WTC11 (cell line): Measurements from ENCODE around the gene CAMK2A. TPM values are rescaled to one million over a fixed set of nuclear protein-coding genes. Genes with fewer than 3 reads are reported as not detected.

Experiments used
- ATAC-seq: fragments of 200-7000 bp; cut with Tn5 transposase; 2 replicates; pipeline ENCODE4 v1.10.0; 2021; ENCODE audit warnings: mild to moderate bottlenecking, moderate library complexity
- CTCF ChIA-PET: fragments of 300-600 bp; sonication (Branson Sonifier 250); formaldehyde crosslinking; loops from one replicate; lab custom pipeline; 2021; ENCODE audit warnings: antibody characterized with exemption; lab: Charles Lee
- POLR2A ChIA-PET: fragments of 350-600 bp; sonication (Branson Sonifier 250); formaldehyde crosslinking; loops from one replicate; lab custom pipeline; 2021; ENCODE audit warnings: antibody characterized with exemption; lab: Charles Lee
- DNase-seq: peaks from one replicate; pipeline ENCODE4 v3.0.0; 2021; ENCODE audit warnings: low spot score
- H3K27ac Mint-ChIP-seq: 2 replicates; pipeline ENCODE4 v1.8.0; 2021; ENCODE audit warnings: mixed read lengths
- H3K27me3 Mint-ChIP-seq: 2 replicates; pipeline ENCODE4 v1.8.0; 2021; ENCODE audit warnings: low read depth, mild to moderate bottlenecking, moderate library complexity, mixed read lengths
- H3K36me3 Mint-ChIP-seq: 2 replicates; pipeline ENCODE4 v1.8.0; 2021; ENCODE audit warnings: mixed read lengths
- H3K4me1 Mint-ChIP-seq: 2 replicates; pipeline ENCODE4 v1.8.0; 2022; ENCODE audit warnings: mixed read lengths
- H3K4me3 Mint-ChIP-seq: 2 replicates; pipeline ENCODE4 v1.8.0; 2021; ENCODE audit warnings: mild to moderate bottlenecking, moderate library complexity, mixed read lengths
- H3K9me3 Mint-ChIP-seq: 2 replicates; pipeline ENCODE4 v1.8.0; 2021; ENCODE audit warnings: mixed read lengths
- ATF2 ChIP-seq: sonication (generic); formaldehyde crosslinking; IDR thresholded peaks from 2 replicates; pipeline ENCODE4 v1.8.1; 2022; ENCODE audit warnings: low read depth, missing genetic modification reagents, borderline replicate concordance
- ATF3 ChIP-seq: sonication (generic); formaldehyde crosslinking; conservative IDR thresholded peaks from 2 replicates; pipeline ENCODE4 v1.8.1; 2022; ENCODE audit warnings: mild to moderate bottlenecking, missing genetic modification reagents
- ATF6 ChIP-seq: sonication (generic); formaldehyde crosslinking; IDR thresholded peaks from 2 replicates; pipeline ENCODE4 v1.8.1; 2023; ENCODE audit warnings: mild to moderate bottlenecking, missing genetic modification reagents
- CREM ChIP-seq: sonication (generic); formaldehyde crosslinking; IDR thresholded peaks from 2 replicates; pipeline ENCODE4 v1.8.1; 2022; ENCODE audit warnings: mild to moderate bottlenecking, missing genetic modification reagents, moderate library complexity
- CTCF ChIP-seq: fragments of 200-600 bp; IDR thresholded peaks from 2 replicates; pipeline ENCODE4 v1.8.0; 2022; ENCODE audit warnings: antibody characterized with exemption
- EMX1 ChIP-seq: fragments of 250-450 bp; sonication (Bioruptor Pico); IDR thresholded peaks from 2 replicates; pipeline ENCODE4 v1.8.0; 2021; ENCODE audit warnings: mild to moderate bottlenecking
- FOXP1 ChIP-seq: sonication (generic); formaldehyde crosslinking; IDR thresholded peaks from 2 replicates; pipeline ENCODE4 v1.8.0; 2022; ENCODE audit warnings: missing genetic modification reagents, mild to moderate bottlenecking, moderate library complexity, borderline replicate concordance
- GABPB1 ChIP-seq: sonication (generic); formaldehyde crosslinking; IDR thresholded peaks from 2 replicates; pipeline ENCODE4 v1.8.1; 2023; ENCODE audit warnings: mild to moderate bottlenecking, missing genetic modification reagents
- GTF2I ChIP-seq: fragments of 250-450 bp; sonication (Bioruptor Pico); conservative IDR thresholded peaks from 2 replicates; pipeline ENCODE4 v1.4.0; 2021; ENCODE audit warnings: mild to moderate bottlenecking
- HMGXB4 ChIP-seq: sonication (generic); formaldehyde crosslinking; IDR thresholded peaks from 2 replicates; pipeline ENCODE4 v1.8.1; 2023; ENCODE audit warnings: mild to moderate bottlenecking, moderate library complexity, missing genetic modification reagents
- MXD4 ChIP-seq: fragments of 250-450 bp; sonication (Bioruptor Pico); IDR thresholded peaks from 2 replicates; pipeline ENCODE4 v1.8.0; 2021; ENCODE audit warnings: mild to moderate bottlenecking, moderate library complexity, borderline replicate concordance
- NR3C1 ChIP-seq: sonication (generic); formaldehyde crosslinking; conservative IDR thresholded peaks from 2 replicates; pipeline ENCODE4 v1.8.1; 2023; ENCODE audit warnings: low read depth, mild to moderate bottlenecking, missing genetic modification reagents
- OVOL2 ChIP-seq: fragments of 250-450 bp; sonication (Bioruptor Pico); IDR thresholded peaks from 2 replicates; pipeline ENCODE4 v1.9.0; 2021; ENCODE audit warnings: mild to moderate bottlenecking, borderline replicate concordance
- PRDM15 ChIP-seq: sonication (generic); formaldehyde crosslinking; IDR thresholded peaks from 2 replicates; pipeline ENCODE4 v1.8.0; 2022; ENCODE audit warnings: missing genetic modification reagents
- RELA ChIP-seq: sonication (generic); formaldehyde crosslinking; IDR thresholded peaks from 2 replicates; pipeline ENCODE4 v1.8.1; 2022; ENCODE audit warnings: missing genetic modification reagents, mild to moderate bottlenecking, borderline replicate concordance
- SMAD4 ChIP-seq: sonication (generic); formaldehyde crosslinking; IDR thresholded peaks from 2 replicates; pipeline ENCODE4 v1.8.0; 2022; ENCODE audit warnings: mild to moderate bottlenecking, missing genetic modification reagents
- TP53 ChIP-seq: sonication (generic); formaldehyde crosslinking; IDR thresholded peaks from 2 replicates; pipeline ENCODE4 v1.8.1; 2023; ENCODE audit warnings: mild to moderate bottlenecking, missing genetic modification reagents
- USF2 ChIP-seq: sonication (generic); formaldehyde crosslinking; IDR thresholded peaks from 2 replicates; pipeline ENCODE4 v1.8.1; 2023; ENCODE audit warnings: mild to moderate bottlenecking, missing genetic modification reagents, moderate library complexity
- ZNF121 ChIP-seq: sonication (generic); formaldehyde crosslinking; IDR thresholded peaks from 2 replicates; pipeline ENCODE4 v1.8.0; 2023; ENCODE audit warnings: missing genetic modification reagents
- ZNF219 ChIP-seq: sonication (generic); formaldehyde crosslinking; IDR thresholded peaks from 2 replicates; pipeline ENCODE4 v1.8.0; 2023; ENCODE audit warnings: missing genetic modification reagents, mild to moderate bottlenecking, borderline replicate concordance
- ZNF232 ChIP-seq: sonication (generic); formaldehyde crosslinking; IDR thresholded peaks from 2 replicates; pipeline ENCODE4 v1.8.0; 2022; ENCODE audit warnings: mild to moderate bottlenecking, missing genetic modification reagents
- ZNF263 ChIP-seq: sonication (generic); formaldehyde crosslinking; IDR thresholded peaks from 2 replicates; pipeline ENCODE4 v1.8.1; 2022; ENCODE audit warnings: low read depth, mild to moderate bottlenecking, moderate library complexity, missing genetic modification reagents
- ZNF423 ChIP-seq: fragments of 250-450 bp; sonication (Bioruptor Pico); IDR thresholded peaks from 2 replicates; pipeline ENCODE4 v2.1.2; 2022; ENCODE audit warnings: mild to moderate bottlenecking, moderate library complexity
- total RNA-seq: library from RNA; stranded (reverse); gene quantifications from 3 replicates; pipeline ENCODE4 v1.2.3, GENCODE V29; 2021

Gene CAMK2A
- total RNA-seq, 1 experiment from 2014 or later: 0.13 TPM

- TF ChIP-seq ZNF232 (no peak), GTF2I (CRISPR knock-in tag) (no peak), EMX1 (CRISPR knock-in tag) (no peak), ZNF121 (no peak), NR3C1 (no peak)
- TF ChIP-seq, all 79 proteins: peak for 0
Measured at GRCh38 chr5:150261231-150261630, 28.3 kb downstream of the CAMK2A start (continued).

GRCh38 chr5:150258130-150258529 is 31.4 kb downstream of the CAMK2A start:
- CTCF ChIA-PET: interaction anchor here (0.6 to 1.4 kb wide), 2 partner anchors 8 to 92 kb away, joined by 3 read pairs; no protein-coding TSS in a partner anchor
- H3K27me3 Mint-ChIP-seq: no peaks in the 10 kb centered on the region
- no peak overlapping the region for H3K4me3 Mint-ChIP-seq
- H3K27ac Mint-ChIP-seq: no peak overlapping the region
- H3K4me1 Mint-ChIP-seq: peaks cover 5% of the 10 kb centered on the region
- no peaks in the 10 kb centered on the region for H3K9me3 Mint-ChIP-seq
- ATAC-seq: no peak
- POLR2A ChIA-PET: no interaction called here
- no peak for TF ChIP-seq RELA (CRISPR knock-in tag)
- TF ChIP-seq ZNF263 (CRISPR knock-in tag): no peak
- no peak for TF ChIP-seq SMAD4 (CRISPR knock-in tag)
- TF ChIP-seq FOXP1 (CRISPR knock-in tag): no peak
- no peak for TF ChIP-seq CREM (CRISPR knock-in tag)
- TF ChIP-seq MXD4 (CRISPR knock-in tag): no peak
- no peak for TF ChIP-seq TP53
- no peak for TF ChIP-seq GABPB1 (CRISPR knock-in tag)
- no peak for TF ChIP-seq USF2 (CRISPR knock-in tag)
- TF ChIP-seq OVOL2: no peak
- no peak for TF ChIP-seq ATF2
- TF ChIP-seq PRDM15 (CRISPR knock-in tag): no peak
- TF ChIP-seq ZNF232: no peak
- H3K36me3 Mint-ChIP-seq: no peaks in the 10 kb centered on the region
- no peak for DNase-seq

GRCh38 chr5:150257424-150257823 is 32.1 kb downstream of the CAMK2A start:
- Mint-ChIP-seq H3K4me1 (peaks cover 5% of the 10 kb centered on the region), H3K4me3 (no peak overlapping the region), H3K27ac (no peak overlapping the region), H3K36me3 (no peaks in the 10 kb centered on the region), H3K27me3 (no peaks in the 10 kb centered on the region), H3K9me3 (no peaks in the 10 kb centered on the region)
- no peak for ATAC-seq
- ChIA-PET CTCF (interaction anchor here (1.4 kb wide), 2 partner anchors 9 to 67 kb away, joined by 3 to 6 read pairs; partner anchors contain the start of gene SLC6A7), POLR2A (no interaction called here)
- DNase-seq: no peak
- TF ChIP-seq ATF3 (no peak), TP53 (no peak), HMGXB4 (CRISPR knock-in tag) (no peak), ZNF219 (CRISPR knock-in tag) (no peak), ATF6 (no peak), ZNF423 (CRISPR knock-in tag) (no peak), CTCF (no peak)
